HepG2 (cell line): Measurements from ENCODE around the gene ERF. TPM values are rescaled to one million over a fixed set of nuclear protein-coding genes. Genes with fewer than 3 reads are reported as not detected.
A peak's percentile ranks its signal among the peaks of the same experiment; 100 is the strongest.

Source experiments
- AHR ChIP-seq: IDR thresholded peaks from 2 replicates; pipeline ENCODE4 v1.6.1; 2018; ENCODE audit warnings: missing genetic modification reagents, missing compliant biosample characterization
- CERS6 ChIP-seq: sonication (generic); formaldehyde crosslinking; IDR thresholded peaks from 2 replicates; pipeline ENCODE4 v1.5.0; 2020; ENCODE audit warnings: missing genetic modification reagents
- DNMT1 ChIP-seq: sonication (generic); formaldehyde crosslinking; IDR thresholded peaks from 2 replicates; pipeline ENCODE4 v1.5.1; 2020; ENCODE audit warnings: mild to moderate bottlenecking, missing genetic modification reagents
- E2F5 ChIP-seq: sonication (generic); formaldehyde crosslinking; conservative IDR thresholded peaks from 2 replicates; pipeline ENCODE4 v1.4.0; 2020; ENCODE audit warnings: missing genetic modification reagents
- ETS1 ChIP-seq: sonication (generic); formaldehyde crosslinking; IDR thresholded peaks from 2 replicates; pipeline ENCODE4 v1.4.0; 2020; ENCODE audit warnings: missing genetic modification reagents
- MLLT10 ChIP-seq: sonication (generic); formaldehyde crosslinking; IDR thresholded peaks from 2 replicates; pipeline ENCODE4 v1.4.0; 2020; ENCODE audit warnings: missing genetic modification reagents
- RFX3 ChIP-seq: IDR thresholded peaks from 2 replicates; pipeline ENCODE4 v1.6.1; 2016; ENCODE audit warnings: missing biosample characterization, missing genetic modification reagents
- SMYD3 ChIP-seq: sonication (generic); formaldehyde crosslinking; IDR thresholded peaks from 2 replicates; pipeline ENCODE4 v1.8.1; 2023; ENCODE audit warnings: mild to moderate bottlenecking, missing genetic modification reagents
- SRSF9 ChIP-seq: fragments of 200-400 bp; formaldehyde crosslinking; IDR thresholded peaks from 2 replicates; pipeline ENCODE4 v1.6.1; 2018; ENCODE audit warnings: borderline replicate concordance, mild to moderate bottlenecking, low read depth, low read length; ENCODE audit not compliant: insufficient read depth, poor library complexity, severe bottlenecking
- TOE1 ChIP-seq: sonication (generic); formaldehyde crosslinking; IDR thresholded peaks from 2 replicates; pipeline ENCODE4 v1.4.0; 2020; ENCODE audit warnings: mild to moderate bottlenecking, missing genetic modification reagents
- U2AF2 ChIP-seq: fragments of 200-400 bp; formaldehyde crosslinking; IDR thresholded peaks from 2 replicates; pipeline ENCODE4 v1.6.1; 2017; ENCODE audit warnings: low read depth, mild to moderate bottlenecking, low read length
- ZBTB4 ChIP-seq: sonication (generic); formaldehyde crosslinking; IDR thresholded peaks from 2 replicates; pipeline ENCODE4 v1.4.0; 2020; ENCODE audit warnings: missing genetic modification reagents, mild to moderate bottlenecking, borderline replicate concordance
- ZKSCAN1 ChIP-seq: fragments of 150-350 bp; IDR thresholded peaks from 2 replicates; pipeline ENCODE4 v1.6.1; 2014; ENCODE audit warnings: low read length
- ZNF225 ChIP-seq: sonication (generic); formaldehyde crosslinking; IDR thresholded peaks from 2 replicates; pipeline ENCODE4 v1.4.0; 2020; ENCODE audit warnings: mild to moderate bottlenecking, missing genetic modification reagents
- ZNF333 ChIP-seq: sonication (generic); formaldehyde crosslinking; IDR thresholded peaks from 2 replicates; pipeline ENCODE4 v1.4.0; 2020; ENCODE audit warnings: mild to moderate bottlenecking, missing genetic modification reagents, borderline replicate concordance
- ZNF431 ChIP-seq: sonication (generic); formaldehyde crosslinking; IDR thresholded peaks from 2 replicates; pipeline ENCODE4 v1.9.0; 2022; ENCODE audit warnings: missing genetic modification reagents, low read depth, mild to moderate bottlenecking, borderline replicate concordance
- ZNF619 ChIP-seq: sonication (generic); formaldehyde crosslinking; IDR thresholded peaks from 2 replicates; pipeline ENCODE4 v1.4.0; 2020; ENCODE audit warnings: mild to moderate bottlenecking, missing genetic modification reagents
- ZNF691 ChIP-seq: sonication (generic); formaldehyde crosslinking; IDR thresholded peaks from 2 replicates; pipeline ENCODE4 v1.4.0; 2020; ENCODE audit warnings: missing genetic modification reagents, low read depth, mild to moderate bottlenecking, borderline replicate concordance
- ZSCAN29 ChIP-seq: sonication (generic); formaldehyde crosslinking; conservative IDR thresholded peaks from 2 replicates; pipeline ENCODE4 v1.4.0; 2020; ENCODE audit warnings: mild to moderate bottlenecking, missing genetic modification reagents
- polyA plus RNA-seq, 8 experiments: library from polyadenylated mRNA; depleted of rRNA in 3 of 8; stranded (reverse) in 7 of 8; unstranded in 1 of 8; fragments of >200 nt; fragmentation: Illumina TruSeq in 4 of 8; extraction: Trizol in 4 of 8; gene quantifications; 2 replicates each; pipeline versions ENCODE4 v1.2.1 to v1.2.3, GENCODE V29; 2011 to 2016; ENCODE audit warnings: low read depth in 4 of 8, missing spikeins in 1 of 8, mixed read lengths in 1 of 8; ENCODE audit not compliant: insufficient read depth in 1 of 8
- total RNA-seq, 5 experiments: library from RNA; depleted of rRNA; stranded (reverse); fragments of >200 nt; fragmentation: Illumina TruSeq; extraction: Trizol; gene quantifications; 2 replicates each; pipeline ENCODE4 v1.2.3, GENCODE V29; 2016; ENCODE audit warnings: low read depth in 1 of 5

Gene ERF
- total and polyA plus RNA-seq, 2 of the 13 experiments (the other 11 are each of a cell fraction or from before 2014, with no cell fraction given) = 67.1 to 69.9 TPM

GRCh38 chr19:42219812-42220750 lies 34.8 kb downstream of the ERF start, which contains the start of gene ZNF526 (continued):
- TF ChIP-seq ZNF691 (CRISPR knock-in tag) (no peak), U2AF2 (no peak), DNMT1 (CRISPR knock-in tag) (no peak), ZNF225 (CRISPR knock-in tag) (peak; percentile 56; the same call in 1 of the 2 replicates), SRSF9 (no peak), ZNF619 (CRISPR knock-in tag) (no peak), ZSCAN29 (CRISPR knock-in tag) (no peak), ZKSCAN1 (no peak), ZNF431 (CRISPR knock-in tag) (no peak), ZNF333 (CRISPR knock-in tag) (no peak), ZBTB4 (0 out of 2 replicates have a peak, but pooled peaks have one; percentile 55), ETS1 (no peak), CERS6 (no peak), MLLT10 (no peak), RFX3 (CRISPR knock-in tag) (0 out of 2 replicates have a peak, but pooled peaks have one; percentile 14), TOE1 (peak; percentile 76; the same call in 1 of the 2 replicates), AHR (CRISPR knock-in tag) (no peak), E2F5 (CRISPR knock-in tag) (no peak; the same call in 1 of the 2 replicates), SMYD3 (CRISPR knock-in tag) (no peak)
